Dendritic cell treated with granulocyte-macrophage colony-stimulating factor and Interleukin-4, amounts not matched to agents 40 ng/mL and 50 ng/mL, for 4 days (primary cell): ENCODE data around the gene KCNMA1.
A peak's percentile ranks its signal among the peaks of the same experiment; 100 is the strongest.

Source experiments
- H3K27ac Mint-ChIP-seq: one replicate; pipeline ENCODE4 v1.8.0; 2022; ENCODE audit warnings: mild to moderate bottlenecking, mixed read lengths
- H3K27me3 Mint-ChIP-seq: one replicate; pipeline ENCODE4 v1.8.0; 2022; ENCODE audit warnings: mild to moderate bottlenecking, mixed read lengths
- H3K36me3 Mint-ChIP-seq: one replicate; pipeline ENCODE4 v1.8.0; 2022; ENCODE audit warnings: low read depth, mixed read lengths
- H3K4me1 Mint-ChIP-seq: one replicate; pipeline ENCODE4 v1.8.0; 2022; ENCODE audit warnings: low read depth, mixed read lengths
- H3K4me3 Mint-ChIP-seq: one replicate; pipeline ENCODE4 v1.8.0; 2022; ENCODE audit warnings: mild to moderate bottlenecking, moderate library complexity, mixed read lengths
- H3K9me3 Mint-ChIP-seq: one replicate; pipeline ENCODE4 v1.8.0; 2022; ENCODE audit warnings: mixed read lengths
- intact Hi-C: fragments of 100-400 bp; cut with micrococcal nuclease; formaldehyde crosslinking; loops from one replicate; pipeline ENCODE4 v1.15.0; 2022

KCNMA1 gene

GRCh38 chr10:77518910-77519274 lies 118.7 kb downstream of the KCNMA1 start:
- no peaks in the 10 kb centered on the region for H3K9me3 Mint-ChIP-seq
- no peaks in the 10 kb centered on the region for H3K36me3 Mint-ChIP-seq
- intact Hi-C loops, result loop anchor here (10.0 kb wide), 1 partner anchor 116 kb away; the partner anchor contains the start of gene KCNMA1
- H3K4me3 Mint-ChIP-seq, result no peak overlapping the region
- H3K27ac Mint-ChIP-seq, result no peak overlapping the region
- H3K27me3 Mint-ChIP-seq, result peaks cover 28% of the 10 kb centered on the region
- H3K4me1 Mint-ChIP-seq, result no peaks in the 10 kb centered on the region

DNA sequence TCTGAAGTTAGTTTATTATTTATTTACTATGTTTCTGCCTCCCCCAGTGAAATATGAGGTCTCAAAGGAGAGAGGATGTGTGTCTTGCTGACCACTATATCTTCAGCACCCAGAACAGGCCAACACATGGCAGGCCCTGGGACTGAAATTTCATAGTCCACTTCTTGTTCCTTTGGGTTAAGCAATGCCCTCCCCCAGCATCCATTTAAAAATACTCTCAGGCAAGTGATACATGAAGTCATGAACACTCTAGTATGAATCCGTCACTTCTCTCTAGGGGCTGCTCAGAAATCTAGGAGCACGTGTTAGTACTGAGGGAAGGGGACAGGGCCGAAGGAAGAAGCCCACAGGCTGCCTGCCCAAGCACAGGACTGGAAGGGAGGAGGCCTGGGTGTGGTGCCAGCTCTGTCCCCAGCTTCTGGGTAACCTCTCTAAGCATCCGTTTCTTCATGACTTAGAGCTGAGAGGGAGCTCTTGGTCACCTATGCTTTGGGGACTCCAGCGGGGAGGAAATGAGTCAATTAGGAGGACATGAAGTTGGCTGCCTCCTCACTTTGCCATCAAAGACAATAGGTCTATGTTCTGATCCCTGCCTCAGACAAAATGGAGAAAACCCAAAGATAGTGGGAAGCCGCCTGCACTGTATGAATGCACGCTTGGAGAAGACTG lies 119.2 kb downstream of the KCNMA1 start:
- H3K4me3 Mint-ChIP-seq, result no peak overlapping the region
- H3K27me3 Mint-ChIP-seq, result peaks cover 25% of the 10 kb centered on the region
- H3K4me1 Mint-ChIP-seq, result no peaks in the 10 kb centered on the region
- H3K9me3 Mint-ChIP-seq, result no peaks in the 10 kb centered on the region
- intact Hi-C loops, result loop anchor here (10.0 kb wide), 1 partner anchor 116 kb away; the partner anchor contains the start of gene KCNMA1
- H3K27ac Mint-ChIP-seq, result no peak overlapping the region
- H3K36me3 Mint-ChIP-seq, result no peaks in the 10 kb centered on the region

DNA sequence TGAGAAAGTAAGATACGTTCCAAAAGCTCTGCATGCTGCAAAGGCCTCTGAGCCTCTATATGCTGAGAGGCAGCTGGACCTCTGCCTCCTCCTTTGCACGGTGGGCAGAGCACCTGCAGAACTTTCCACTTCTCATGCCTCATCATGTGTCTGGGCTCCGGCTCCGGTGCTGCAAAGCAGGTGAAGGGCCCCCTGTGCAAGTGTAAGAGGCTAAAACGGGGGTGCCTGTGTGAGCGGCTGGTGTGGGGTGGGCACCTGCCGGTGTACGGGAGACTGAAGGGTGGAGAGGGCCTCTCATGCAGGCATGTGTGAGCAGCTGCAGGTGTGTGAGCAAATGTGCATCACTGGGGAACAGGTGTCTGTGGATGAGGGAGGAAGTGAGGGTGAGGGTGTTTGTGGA lies 121.0 kb downstream of the KCNMA1 start:
- H3K27me3 Mint-ChIP-seq, result peaks cover 19% of the 10 kb centered on the region
- H3K4me3 Mint-ChIP-seq, result no peak overlapping the region
- H3K9me3 Mint-ChIP-seq, result no peaks in the 10 kb centered on the region
- no peaks in the 10 kb centered on the region for H3K4me1 Mint-ChIP-seq
- intact Hi-C loops, result loop anchor here (10.0 kb wide), 1 partner anchor 118 kb away; the partner anchor contains the start of gene KCNMA1
- no peak overlapping the region for H3K27ac Mint-ChIP-seq
- no peaks in the 10 kb centered on the region for H3K36me3 Mint-ChIP-seq

DNA sequence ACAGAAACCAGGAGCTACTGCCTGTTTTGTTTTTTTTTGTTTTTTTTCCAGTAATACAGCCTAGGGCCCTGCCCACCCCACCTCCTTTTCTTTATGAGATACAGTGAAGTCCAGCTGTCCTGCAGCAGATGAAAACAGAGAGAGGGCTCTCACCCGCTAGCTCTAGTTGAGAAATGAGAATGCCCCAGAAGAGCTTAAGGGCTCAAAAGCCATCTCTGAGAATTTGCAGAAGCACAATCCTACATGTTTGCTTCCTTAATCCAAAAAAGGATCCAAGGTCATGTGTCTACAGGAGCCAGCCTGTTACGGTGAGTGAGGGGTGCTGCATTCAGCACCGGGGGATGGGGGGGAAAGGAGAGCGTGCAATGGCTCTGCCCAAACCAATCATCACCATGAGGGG lies 122.7 kb downstream of the KCNMA1 start:
- Mint-ChIP-seq H3K27me3 (peaks cover 13% of the 10 kb centered on the region), H3K4me1 (no peaks in the 10 kb centered on the region), H3K36me3 (no peaks in the 10 kb centered on the region), H3K9me3 (no peaks in the 10 kb centered on the region), H3K27ac (peak overlapping the region; percentile 26), H3K4me3 (no peak overlapping the region)
- intact Hi-C loops, result loop anchor here (10.0 kb wide), 1 partner anchor 120 kb away; the partner anchor contains the start of gene KCNMA1

DNA sequence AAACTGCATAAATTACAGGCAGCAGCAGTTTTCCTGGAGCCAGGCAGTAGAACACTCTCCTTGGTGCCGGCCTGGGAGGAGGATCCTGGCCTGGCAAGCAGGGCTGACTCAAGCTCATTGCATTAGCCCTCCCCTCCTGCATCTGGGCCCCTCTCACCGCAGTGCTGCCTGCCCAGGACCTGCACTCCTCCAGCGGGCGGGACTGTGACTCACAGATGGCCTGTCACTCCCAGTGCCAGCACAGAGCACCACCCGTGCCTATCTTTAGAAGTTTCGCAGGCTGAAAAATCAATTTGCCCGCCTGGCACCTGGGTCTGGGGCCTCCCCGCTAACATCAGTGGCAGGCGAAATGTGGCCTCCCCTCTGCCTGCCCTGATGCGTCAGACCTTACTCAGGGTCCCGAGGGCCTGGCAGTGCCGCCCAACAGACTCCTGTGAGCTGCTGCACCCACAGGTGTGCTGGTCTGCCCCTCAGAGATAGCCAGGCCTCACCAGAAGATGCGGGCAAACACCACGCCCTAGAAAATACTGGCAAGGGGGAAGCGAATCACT lies 123.8 kb downstream of the KCNMA1 start:
- intact Hi-C loops, result loop anchor here (10.0 kb wide), 1 partner anchor 121 kb away; the partner anchor contains the start of gene KCNMA1
- H3K4me1 Mint-ChIP-seq, result no peaks in the 10 kb centered on the region
- H3K4me3 Mint-ChIP-seq, result no peak overlapping the region
- no peak overlapping the region for H3K27ac Mint-ChIP-seq
- no peaks in the 10 kb centered on the region for H3K36me3 Mint-ChIP-seq
- no peaks in the 10 kb centered on the region for H3K9me3 Mint-ChIP-seq
- peaks cover 8% of the 10 kb centered on the region for H3K27me3 Mint-ChIP-seq

GRCh38 chr10:77513220-77513619 lies 124.4 kb downstream of the KCNMA1 start:
- intact Hi-C loops, result loop anchor here (10.0 kb wide), 1 partner anchor 122 kb away; the partner anchor contains the start of gene KCNMA1
- Mint-ChIP-seq H3K4me1 (no peaks in the 10 kb centered on the region), H3K27me3 (peaks cover 10% of the 10 kb centered on the region), H3K9me3 (no peaks in the 10 kb centered on the region), H3K36me3 (no peaks in the 10 kb centered on the region), H3K27ac (no peak overlapping the region), H3K4me3 (no peak overlapping the region)

GRCh38 chr10:77512219-77512578 lies 125.4 kb downstream of the KCNMA1 start:
- Mint-ChIP-seq H3K27ac (no peak overlapping the region), H3K9me3 (no peaks in the 10 kb centered on the region), H3K4me1 (no peaks in the 10 kb centered on the region), H3K4me3 (no peak overlapping the region), H3K27me3 (peaks cover 7% of the 10 kb centered on the region), H3K36me3 (no peaks in the 10 kb centered on the region)
- intact Hi-C loops, result loop anchor here (10.0 kb wide), 1 partner anchor 123 kb away; the partner anchor contains the start of gene KCNMA1

- H3K27me3 Mint-ChIP-seq, result peaks cover 7% of the 10 kb centered on the region
- H3K27ac Mint-ChIP-seq, result no peak overlapping the region
- intact Hi-C loops, result loop anchor here (10.0 kb wide), 1 partner anchor 123 kb away; the partner anchor contains the start of gene KCNMA1
- H3K4me3 Mint-ChIP-seq, result no peak overlapping the region
- H3K36me3 Mint-ChIP-seq, result no peaks in the 10 kb centered on the region
- H3K9me3 Mint-ChIP-seq, result no peaks in the 10 kb centered on the region
- H3K4me1 Mint-ChIP-seq, result peaks cover 4% of the 10 kb centered on the region
Measured at GRCh38 chr10:77511498-77512218, 126.0 kb downstream of the KCNMA1 start.

- no peaks in the 10 kb centered on the region for H3K36me3 Mint-ChIP-seq
- intact Hi-C loops, result loop anchor here (10.0 kb wide), 1 partner anchor 124 kb away; the partner anchor contains the start of gene KCNMA1
- no peak overlapping the region for H3K4me3 Mint-ChIP-seq
- H3K27me3 Mint-ChIP-seq, result peaks cover 9% of the 10 kb centered on the region
- H3K4me1 Mint-ChIP-seq, result peaks cover 11% of the 10 kb centered on the region
- H3K27ac Mint-ChIP-seq, result no peak overlapping the region
- H3K9me3 Mint-ChIP-seq, result no peaks in the 10 kb centered on the region
Measured at GRCh38 chr10:77510695-77511094, 126.9 kb downstream of the KCNMA1 start.

GRCh38 chr10:77510294-77510693 lies 127.3 kb downstream of the KCNMA1 start:
- no peak overlapping the region for H3K4me3 Mint-ChIP-seq
- H3K36me3 Mint-ChIP-seq, result no peaks in the 10 kb centered on the region
- peaks cover 12% of the 10 kb centered on the region for H3K27me3 Mint-ChIP-seq
- no peak overlapping the region for H3K27ac Mint-ChIP-seq
- intact Hi-C loops, result loop anchor here (10.0 kb wide), 1 partner anchor 125 kb away; the partner anchor contains the start of gene KCNMA1
- H3K4me1 Mint-ChIP-seq, result peaks cover 15% of the 10 kb centered on the region
- H3K9me3 Mint-ChIP-seq, result no peaks in the 10 kb centered on the region

DNA sequence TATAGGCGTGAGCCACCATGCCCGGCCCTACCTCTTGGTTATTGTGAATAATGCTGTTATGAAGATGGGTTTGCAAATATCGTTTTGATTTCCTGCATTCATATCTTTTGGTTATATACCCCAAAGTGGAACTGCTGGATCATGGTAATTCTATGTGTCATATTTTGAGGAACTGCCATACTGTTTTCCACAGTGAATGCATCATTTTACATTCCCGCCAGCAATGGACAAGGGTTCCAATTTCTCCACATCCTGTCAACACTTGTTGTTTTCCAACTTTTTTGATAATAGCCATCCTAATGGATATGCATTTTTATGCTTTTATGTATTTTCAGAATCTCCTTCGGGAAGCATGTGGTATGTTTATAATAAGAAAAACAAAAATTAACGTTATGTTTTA lies 128.2 kb downstream of the KCNMA1 start:
- intact Hi-C loops, result no loop called here

DNA sequence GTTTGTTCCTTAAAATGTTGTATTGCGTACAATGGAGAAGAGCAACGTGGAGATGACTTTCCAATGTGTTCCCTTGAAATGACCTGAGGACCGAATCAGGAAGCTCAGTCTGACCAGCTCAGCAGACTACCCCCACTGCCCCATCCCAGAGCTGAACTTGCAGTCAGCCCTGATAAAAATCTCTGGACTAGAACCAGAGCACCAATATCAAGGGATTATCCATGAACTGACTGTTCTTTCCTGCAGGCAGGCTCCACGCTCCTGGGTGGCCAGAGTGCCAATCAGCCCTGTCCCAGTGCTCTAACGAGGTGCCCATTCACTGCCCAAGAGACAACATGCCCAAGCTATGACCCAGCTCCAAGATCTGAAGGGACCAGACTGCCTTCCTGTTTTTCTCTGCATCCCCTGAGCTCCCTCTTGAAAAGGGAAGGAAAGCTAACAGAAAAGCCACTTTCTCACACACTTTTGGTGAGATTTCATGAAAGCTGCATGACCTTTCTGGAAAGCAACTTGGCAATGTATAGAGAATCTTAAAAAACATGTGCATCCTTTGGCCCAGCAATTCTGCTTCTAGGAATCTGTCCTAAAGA lies 130.2 kb downstream of the KCNMA1 start:
- Mint-ChIP-seq H3K27ac (peak overlapping the region; percentile 2), H3K9me3 (no peaks in the 10 kb centered on the region), H3K27me3 (peaks cover 20% of the 10 kb centered on the region), H3K4me1 (peaks cover 17% of the 10 kb centered on the region), H3K36me3 (no peaks in the 10 kb centered on the region), H3K4me3 (no peak overlapping the region)
- intact Hi-C loops, result no loop called here

More for the DNA sequence above, 128.2 kb downstream of the KCNMA1 start:
- Mint-ChIP-seq H3K9me3 (no peaks in the 10 kb centered on the region), H3K36me3 (no peaks in the 10 kb centered on the region), H3K4me3 (no peak overlapping the region), H3K27ac (no peak overlapping the region), H3K4me1 (peaks cover 17% of the 10 kb centered on the region), H3K27me3 (peaks cover 10% of the 10 kb centered on the region)

- Mint-ChIP-seq H3K4me3 (no peak overlapping the region), H3K27me3 (peaks cover 23% of the 10 kb centered on the region), H3K27ac (peak overlapping the region; percentile 2), H3K4me1 (peaks cover 17% of the 10 kb centered on the region), H3K36me3 (no peaks in the 10 kb centered on the region), H3K9me3 (no peaks in the 10 kb centered on the region)
- intact Hi-C loops, result no loop called here
Measured at GRCh38 chr10:77506517-77507200, 130.9 kb downstream of the KCNMA1 start.
